HEK293 (cell line): ENCODE results near the gene PRRT3.

Experiments
- CTCF ChIA-PET: fragments of 350-600 bp; formaldehyde crosslinking; extraction: SDS; loops from one replicate; lab custom pipeline; 2021; ENCODE audit warnings: antibody characterized with exemption; lab: Yijun Ruan, JAX
- POLR2A ChIA-PET: fragments of 300-600 bp; formaldehyde crosslinking; extraction: SDS; loops from one replicate; lab custom pipeline; 2020; ENCODE audit warnings: antibody characterized with exemption, inconsistent platforms; lab: Yijun Ruan, JAX
- H3K27ac ChIP-seq: fragments of 200-500 bp; sonication (Bioruptor generic); 2 replicates; pipeline ENCODE4 v1.5.1; 2014; ENCODE audit warnings: low read depth, low read length, control low read depth, inconsistent platforms; ENCODE audit errors: extremely low read depth
- H3K36me3 ChIP-seq, 2 experiments: fragments of 200-500 bp in 1 of 2; sonication (Bioruptor generic) in 1 of 2; 1 replicate in 1 of 2; 2 replicates in 1 of 2; pipeline ENCODE4 v1.5.1; 2014 to 2017; ENCODE audit warnings: inconsistent platforms in 2 of 2, low read length in 2 of 2; ENCODE audit not compliant: control insufficient read depth in 2 of 2, insufficient read depth in 1 of 2
- H3K4me1 ChIP-seq: fragments of 200-500 bp; sonication (Bioruptor generic); 2 replicates; pipeline ENCODE4 v1.5.1; 2014; ENCODE audit warnings: mild to moderate bottlenecking, low read length, inconsistent platforms; ENCODE audit not compliant: control insufficient read depth, insufficient read depth
- H3K4me3 ChIP-seq: 2 replicates; pipeline ENCODE4 v1.5.1; 2011; ENCODE audit warnings: low read depth, mild to moderate bottlenecking, control low read depth, low read length, moderate library complexity
- H3K9me3 ChIP-seq: fragments of 200-500 bp; sonication (Bioruptor generic); 2 replicates; pipeline ENCODE4 v1.5.1; 2014; ENCODE audit warnings: low read depth, low read length, inconsistent platforms; ENCODE audit not compliant: control insufficient read depth, insufficient read depth
- GLI4 ChIP-seq: fragments of 450-650 bp; formaldehyde crosslinking; IDR thresholded peaks from 2 replicates; pipeline ENCODE4 v1.5.1; 2016; ENCODE audit warnings: missing biosample characterization, missing genetic modification characterization
- GLIS2 ChIP-seq: fragments of 450-650 bp; formaldehyde crosslinking; IDR thresholded peaks from 2 replicates; pipeline ENCODE4 v1.5.1; 2016; ENCODE audit warnings: missing biosample characterization, missing genetic modification characterization
- HIC1 ChIP-seq: fragments of 450-650 bp; formaldehyde crosslinking; IDR thresholded peaks from 2 replicates; pipeline ENCODE4 v1.5.1; 2016; ENCODE audit warnings: missing biosample characterization, missing genetic modification characterization
- IKZF3 ChIP-seq: fragments of 450-650 bp; IDR thresholded peaks from 2 replicates; pipeline ENCODE4 v1.5.0; 2018; ENCODE audit warnings: missing biosample characterization, mild to moderate bottlenecking, missing genetic modification characterization, moderate library complexity
- KLF10 ChIP-seq: fragments of 450-650 bp; IDR thresholded peaks from 2 replicates; pipeline ENCODE4 v1.5.1; 2018; ENCODE audit warnings: missing biosample characterization, mild to moderate bottlenecking, missing genetic modification characterization
- OSR2 ChIP-seq: fragments of 450-650 bp; formaldehyde crosslinking; IDR thresholded peaks from 2 replicates; pipeline ENCODE4 v1.5.1; 2016; ENCODE audit warnings: missing biosample characterization, missing genetic modification characterization
- PBX3 ChIP-seq: sonication (generic); formaldehyde crosslinking; IDR thresholded peaks from 2 replicates; pipeline ENCODE4 v1.8.1; 2022; ENCODE audit warnings: mild to moderate bottlenecking, moderate library complexity, missing genetic modification reagents
- PRDM1 ChIP-seq: fragments of 450-650 bp; formaldehyde crosslinking; IDR thresholded peaks from 2 replicates; pipeline ENCODE4; 2016; ENCODE audit warnings: missing biosample characterization, missing genetic modification characterization
- RBAK ChIP-seq: fragments of 450-650 bp; formaldehyde crosslinking; IDR thresholded peaks from 2 replicates; pipeline ENCODE4 v1.5.1; 2016; ENCODE audit warnings: missing biosample characterization, missing genetic modification characterization
- SCRT1 ChIP-seq: fragments of 450-650 bp; formaldehyde crosslinking; IDR thresholded peaks from 2 replicates; pipeline ENCODE4 v1.5.1; 2016; ENCODE audit warnings: missing biosample characterization, missing genetic modification characterization, borderline replicate concordance
- TCF7L2 ChIP-seq: IDR thresholded peaks from 2 replicates; pipeline ENCODE4 v1.6.1; 2011; ENCODE audit warnings: low read depth, mild to moderate bottlenecking, inconsistent platforms, low read length, moderate library complexity, borderline replicate concordance
- WT1 ChIP-seq: fragments of 450-650 bp; formaldehyde crosslinking; IDR thresholded peaks from 2 replicates; pipeline ENCODE4 v1.5.1; 2016; ENCODE audit warnings: missing biosample characterization, missing genetic modification characterization
- ZBTB8A ChIP-seq: fragments of 450-650 bp; formaldehyde crosslinking; IDR thresholded peaks from 2 replicates; pipeline ENCODE4 v1.5.1; 2016; ENCODE audit warnings: missing biosample characterization, missing genetic modification characterization
- ZNF19 ChIP-seq: fragments of 450-650 bp; formaldehyde crosslinking; IDR thresholded peaks from 2 replicates; pipeline ENCODE4; 2016; ENCODE audit warnings: missing biosample characterization, missing genetic modification characterization, low read depth
- ZNF248 ChIP-seq: fragments of 450-650 bp; formaldehyde crosslinking; IDR thresholded peaks from 2 replicates; pipeline ENCODE4 v1.5.1; 2017; ENCODE audit warnings: missing biosample characterization, missing genetic modification characterization
- ZNF266 ChIP-seq: fragments of 450-650 bp; formaldehyde crosslinking; IDR thresholded peaks from 2 replicates; pipeline ENCODE4 v1.5.1; 2016; ENCODE audit warnings: missing biosample characterization, missing genetic modification characterization, low read depth
- ZNF302 ChIP-seq: fragments of 450-650 bp; formaldehyde crosslinking; IDR thresholded peaks from 2 replicates; pipeline ENCODE4 v1.5.1; 2016; ENCODE audit warnings: missing biosample characterization, missing genetic modification characterization, low read depth
- ZNF366 ChIP-seq: fragments of 450-650 bp; formaldehyde crosslinking; conservative IDR thresholded peaks from 2 replicates; pipeline ENCODE4 v1.5.1; 2016; ENCODE audit warnings: missing biosample characterization, missing genetic modification characterization
- ZNF391 ChIP-seq: fragments of 450-650 bp; formaldehyde crosslinking; IDR thresholded peaks from 2 replicates; pipeline ENCODE4 v1.5.1; 2016; ENCODE audit warnings: low read depth, missing biosample characterization, missing genetic modification characterization, borderline replicate concordance
- ZNF398 ChIP-seq: fragments of 450-650 bp; formaldehyde crosslinking; IDR thresholded peaks from 2 replicates; pipeline ENCODE4 v1.5.1; 2017; ENCODE audit warnings: missing biosample characterization, missing genetic modification characterization
- ZNF513 ChIP-seq: fragments of 450-650 bp; IDR thresholded peaks from 2 replicates; pipeline ENCODE4 v1.5.1; 2018; ENCODE audit warnings: missing biosample characterization, missing genetic modification characterization
- ZNF549 ChIP-seq: fragments of 450-650 bp; IDR thresholded peaks from 2 replicates; pipeline ENCODE4 v1.5.1; 2018; ENCODE audit warnings: missing biosample characterization, missing genetic modification characterization, mild to moderate bottlenecking, inconsistent platforms, moderate library complexity
- ZNF600 ChIP-seq: fragments of 450-650 bp; formaldehyde crosslinking; IDR thresholded peaks from 2 replicates; pipeline ENCODE4 v1.5.1; 2016; ENCODE audit warnings: missing biosample characterization, missing genetic modification characterization
- ZNF639 ChIP-seq: fragments of 450-650 bp; formaldehyde crosslinking; IDR thresholded peaks from 2 replicates; pipeline ENCODE4 v1.5.1; 2016; ENCODE audit warnings: missing biosample characterization, missing genetic modification characterization
- ZNF660 ChIP-seq: fragments of 450-650 bp; IDR thresholded peaks from 2 replicates; pipeline ENCODE4 v1.5.1; 2018; ENCODE audit warnings: missing biosample characterization, mild to moderate bottlenecking, missing genetic modification characterization
- ZSCAN5A ChIP-seq: fragments of 450-650 bp; formaldehyde crosslinking; IDR thresholded peaks from 2 replicates; pipeline ENCODE4 v1.5.1; 2016; ENCODE audit warnings: missing biosample characterization, missing genetic modification characterization

The PRRT3 gene

GRCh38 chr3:9899289-9899791, 52.9 kb downstream of the PRRT3 start:
- Histone ChIP-seq H3K4me1 (no peaks in the 10 kb centered on the region), H3K36me3 (peaks cover 0 to 2% of the 10 kb centered on the region in 2 experiments; a peak in 1 of 3 replicates), H3K27ac (no peak overlapping the region), H3K9me3 (no peaks in the 10 kb centered on the region), H3K4me3 (no peak overlapping the region)
- POLR2A ChIA-PET, result no interaction called here
- TF ChIP-seq IKZF3 (tag by site-specific recombination), result peak; percentile 60; the same call in 1 of the 2 replicates
- TF ChIP-seq GLIS2, result no peak
- no peak for TF ChIP-seq GLI4 (tag by site-specific recombination)
- TF ChIP-seq OSR2 (tag by site-specific recombination), result peak; percentile 54
- TF ChIP-seq ZNF660, result no peak
- TF ChIP-seq PRDM1 (tag by site-specific recombination), result peak; percentile 88
- TF ChIP-seq TCF7L2, result no peak
- no peak for TF ChIP-seq ZNF639 (tag by site-specific recombination)
- no peak for TF ChIP-seq ZNF266
- TF ChIP-seq SCRT1 (tag by site-specific recombination), result no peak
- TF ChIP-seq HIC1, result no peak
- TF ChIP-seq ZNF302 (tag by site-specific recombination), result no peak
- TF ChIP-seq ZNF513 (tag by site-specific recombination), result no peak
- peak; percentile 99 for TF ChIP-seq ZNF366 (tag by site-specific recombination)
- TF ChIP-seq ZNF600 (tag by site-specific recombination), result no peak
- TF ChIP-seq ZSCAN5A (tag by site-specific recombination), result no peak
- TF ChIP-seq PBX3 (CRISPR knock-in tag), result no peak
- no peak for TF ChIP-seq ZNF549 (tag by site-specific recombination)
- no peak for TF ChIP-seq KLF10
- peak; percentile 53; the same call in 1 of the 2 replicates for TF ChIP-seq ZNF398 (tag by site-specific recombination)
- TF ChIP-seq RBAK (tag by site-specific recombination), result no peak
- no peak for TF ChIP-seq ZNF248 (tag by site-specific recombination)
- no peak for TF ChIP-seq ZNF391
- no peak for TF ChIP-seq ZNF19 (tag by site-specific recombination)
- TF ChIP-seq ZBTB8A (tag by site-specific recombination), result no peak
- peak; percentile 91 for TF ChIP-seq WT1 (tag by site-specific recombination)
- CTCF ChIA-PET, result no interaction called here
